Ovary (tissue), 3 donors: ENCODE data around the gene CDH22.

ENCODE experiments used
- CTCF ChIP-seq, 3 donors: fragments of 450-650 bp in 2 of 3; fragments of 200-600 bp in 1 of 3; IDR thresholded peaks; one replicate each; pipeline versions ENCODE4 v1.5.1 to v1.8.0; 2016 to 2022; ENCODE audit warnings: antibody characterized with exemption in 3 of 3, mild to moderate bottlenecking in 1 of 3
- POLR2A ChIP-seq: fragments of 450-650 bp; IDR thresholded peaks from one replicate; pipeline ENCODE4 v1.6.1; 2017; ENCODE audit warnings: antibody characterized with exemption, mild to moderate bottlenecking, moderate library complexity
- donor health status: DM: no; HTN: no; CAD: no.

GRCh38 chr20:46296526-46297250, 11.6 kb downstream of the CDH22 start:
- TF ChIP-seq CTCF (IDR thresholded peaks at IDR 0.05): no peak
- TF ChIP-seq POLR2A: no peak
